CD8-positive, alpha-beta memory T cell (primary cell): ENCODE data around the gene OTOGL. TPM values are rescaled to one million over a fixed set of nuclear protein-coding genes. Genes with fewer than 3 reads are reported as not detected.
"Not testable (repeated sequence)": the region's sequence is repeated elsewhere in the genome, so short reads cannot be mapped to it uniquely, and the experiment has no call there.

ENCODE experiments used
- CTCF ChIA-PET: fragments of 350-600 bp; sonication (Branson Sonifier 250); formaldehyde crosslinking; loops from one replicate; lab custom pipeline; 2021; ENCODE audit warnings: antibody characterized with exemption; lab: Charles Lee
- POLR2A ChIA-PET: fragments of 350-600 bp; sonication (Branson Sonifier 250); formaldehyde crosslinking; loops from one replicate; lab custom pipeline; 2021; ENCODE audit warnings: antibody characterized with exemption; lab: Charles Lee
- DNase-seq, 5 donors: peaks; one replicate each; pipeline versions ENCODE4 v3.0.0 to v3.0.0-alpha.2; 2020 to 2022; ENCODE audit warnings: mixed read lengths in 1 of 5
- H3K27ac ChIP-seq: one replicate; pipeline ENCODE4 v1.7.0; 2013; ENCODE audit warnings: low read depth, mild to moderate bottlenecking, low read length, moderate library complexity
- H3K27me3 ChIP-seq: 2 replicates; pipeline ENCODE4 v1.7.0; 2013; ENCODE audit warnings: low read length, mild to moderate bottlenecking; ENCODE audit not compliant: insufficient read depth, poor library complexity, severe bottlenecking
- H3K36me3 ChIP-seq: 2 replicates; pipeline ENCODE4 v1.7.0; 2013; ENCODE audit warnings: mild to moderate bottlenecking, low read length, moderate library complexity; ENCODE audit not compliant: insufficient read depth
- H3K4me1 ChIP-seq: 2 replicates; pipeline ENCODE4 v1.7.0; 2013; ENCODE audit warnings: mild to moderate bottlenecking, low read length, moderate library complexity; ENCODE audit not compliant: insufficient read depth
- H3K4me3 ChIP-seq: 2 replicates; pipeline ENCODE4 v1.7.0; 2013; ENCODE audit warnings: mild to moderate bottlenecking, low read length
- H3K9me3 ChIP-seq: 2 replicates; pipeline ENCODE4 v1.7.0; 2013; ENCODE audit warnings: mild to moderate bottlenecking, low read length
- H3K27ac Mint-ChIP-seq, 8 donors: one replicate each; pipeline ENCODE4 v1.8.0; 2020 to 2021; ENCODE audit warnings: mixed read lengths in 8 of 8, mild to moderate bottlenecking in 6 of 8, inconsistent platforms in 3 of 8, moderate library complexity in 3 of 8
- H3K27me3 Mint-ChIP-seq, 2 donors: one replicate each; pipeline ENCODE4 v1.8.0; 2020 to 2021; ENCODE audit warnings: mixed read lengths in 2 of 2, mild to moderate bottlenecking in 1 of 2, moderate library complexity in 1 of 2
- H3K36me3 Mint-ChIP-seq, 3 donors: one replicate each; pipeline ENCODE4 v1.8.0; 2020 to 2021; ENCODE audit warnings: mixed read lengths in 3 of 3, inconsistent platforms in 1 of 3, mild to moderate bottlenecking in 1 of 3
- H3K4me1 Mint-ChIP-seq, 3 donors: one replicate each; pipeline ENCODE4 v1.8.0; 2020 to 2021; ENCODE audit warnings: mixed read lengths in 3 of 3, inconsistent platforms in 1 of 3, mild to moderate bottlenecking in 1 of 3
- H3K4me3 Mint-ChIP-seq, 7 donors: one replicate each; pipeline ENCODE4 v1.8.0; 2020 to 2021; ENCODE audit warnings: mixed read lengths in 7 of 7, mild to moderate bottlenecking in 6 of 7, moderate library complexity in 4 of 7, inconsistent platforms in 2 of 7
- H3K9me3 Mint-ChIP-seq, 5 donors: one replicate each; pipeline ENCODE4 v1.8.0; 2020 to 2022; ENCODE audit warnings: mixed read lengths in 5 of 5, mild to moderate bottlenecking in 3 of 5, moderate library complexity in 2 of 5, inconsistent platforms in 1 of 5
- polyA plus RNA-seq: library from polyadenylated mRNA; unstranded; fragments of 300-500 nt; fragmentation: Illumina TruSeq; gene quantifications from one replicate; pipeline ENCODE4 v1.2.3, GENCODE V29; 2021
- total RNA-seq, 2 experiments: library from RNA; stranded (reverse); gene quantifications; one replicate each; pipeline ENCODE4 v1.2.3, GENCODE V29; 2021

OTOGL gene
- total and polyA plus RNA-seq, 3 experiments from 2014 or later: not detected

GRCh38 chr12:80235944-80236343, 136.6 kb downstream of the OTOGL start:
- Histone ChIP-seq H3K36me3 (no peaks in the 10 kb centered on the region), H3K9me3 (no peaks in the 10 kb centered on the region), H3K27me3 (no peaks in the 10 kb centered on the region), H3K4me1 (no peaks in the 10 kb centered on the region), H3K4me3 (no peak overlapping the region), H3K27ac (no peak overlapping the region)
- Mint-ChIP-seq H3K36me3 (no peaks in the 10 kb centered on the region), H3K27ac (no peak overlapping the region), H3K4me1 (no peaks in the 10 kb centered on the region), H3K4me3 (no peak overlapping the region), H3K9me3 (peaks cover 0 to 3% (median 0%) of the 10 kb centered on the region in 5 donors), H3K27me3 (peaks cover 4 to 5% of the 10 kb centered on the region in 2 donors)
- CTCF ChIA-PET: interaction anchor here (0.8 kb wide), 1 partner anchor 49 kb away, joined by 3 read pairs; no protein-coding TSS in a partner anchor
- POLR2A ChIA-PET: no interaction called here
- no peak for DNase-seq

- no peak overlapping the region for H3K4me3 ChIP-seq
- POLR2A ChIA-PET: no interaction called here
- no peaks in the 10 kb centered on the region for H3K36me3 ChIP-seq
- H3K27me3 Mint-ChIP-seq: peaks cover 0 to 6% of the 10 kb centered on the region in 2 donors
- H3K27ac Mint-ChIP-seq: no peak overlapping the region
- no peak for DNase-seq
- H3K9me3 ChIP-seq: no peaks in the 10 kb centered on the region
- H3K27ac ChIP-seq: no peak overlapping the region
- CTCF ChIA-PET: no interaction called here
- H3K4me3 Mint-ChIP-seq: no peak overlapping the region
- H3K4me1 Mint-ChIP-seq: no peaks in the 10 kb centered on the region
- H3K36me3 Mint-ChIP-seq: no peaks in the 10 kb centered on the region
- H3K9me3 Mint-ChIP-seq: peaks cover 0 to 3% (median 0%) of the 10 kb centered on the region in 5 donors
- no peaks in the 10 kb centered on the region for H3K27me3 ChIP-seq
- no peaks in the 10 kb centered on the region for H3K4me1 ChIP-seq
Measured at GRCh38 chr12:80239867-80240266, 140.5 kb downstream of the OTOGL start.

GRCh38 chr12:80241576-80242273, 142.4 kb downstream of the OTOGL start:
- Mint-ChIP-seq H3K27ac (no peak overlapping the region), H3K36me3 (no peaks in the 10 kb centered on the region), H3K4me1 (no peaks in the 10 kb centered on the region), H3K4me3 (no peak overlapping the region), H3K9me3 (peaks cover 0 to 3% (median 0%) of the 10 kb centered on the region in 5 donors), H3K27me3 (peaks cover 0 to 6% of the 10 kb centered on the region in 2 donors)
- DNase-seq: no peak
- H3K9me3 ChIP-seq: no peaks in the 10 kb centered on the region
- no peaks in the 10 kb centered on the region for H3K36me3 ChIP-seq
- H3K4me1 ChIP-seq: no peaks in the 10 kb centered on the region
- CTCF ChIA-PET: interaction anchor here (1.1 kb wide), 1 partner anchor 9 kb away, joined by 3 read pairs; no protein-coding TSS in a partner anchor
- H3K4me3 ChIP-seq: no peak overlapping the region
- no peak overlapping the region for H3K27ac ChIP-seq
- no peaks in the 10 kb centered on the region for H3K27me3 ChIP-seq
- POLR2A ChIA-PET: no interaction called here

GRCh38 chr12:80242321-80242720, 143.0 kb downstream of the OTOGL start:
- no peaks in the 10 kb centered on the region for H3K9me3 ChIP-seq
- H3K36me3 ChIP-seq: no peaks in the 10 kb centered on the region
- no peaks in the 10 kb centered on the region for H3K4me1 Mint-ChIP-seq
- no peaks in the 10 kb centered on the region for H3K4me1 ChIP-seq
- no peak for DNase-seq
- ChIA-PET CTCF (no interaction called here), POLR2A (no interaction called here)
- peaks cover 0 to 6% of the 10 kb centered on the region in 2 donors for H3K27me3 Mint-ChIP-seq
- no peaks in the 10 kb centered on the region for H3K36me3 Mint-ChIP-seq
- H3K27ac ChIP-seq: no peak overlapping the region
- no peak overlapping the region for H3K27ac Mint-ChIP-seq
- H3K4me3 Mint-ChIP-seq: no peak overlapping the region
- H3K4me3 ChIP-seq: no peak overlapping the region
- peaks cover 0 to 3% (median 0%) of the 10 kb centered on the region in 5 donors for H3K9me3 Mint-ChIP-seq
- H3K27me3 ChIP-seq: no peaks in the 10 kb centered on the region

- H3K36me3 Mint-ChIP-seq, H3K9me3 Mint-ChIP-seq, H3K27ac ChIP-seq, H3K4me1 ChIP-seq, H3K4me3 ChIP-seq, H3K27ac Mint-ChIP-seq, H3K4me1 Mint-ChIP-seq, POLR2A ChIA-PET, H3K9me3 ChIP-seq, DNase-seq, H3K36me3 ChIP-seq, H3K4me3 Mint-ChIP-seq, CTCF ChIA-PET, H3K27me3 ChIP-seq, H3K27me3 Mint-ChIP-seq: not testable (repeated sequence)
Measured at GRCh38 chr12:80249581-80249980, 150.2 kb downstream of the OTOGL start.

- H3K36me3 ChIP-seq: no peaks in the 10 kb centered on the region
- no peak overlapping the region for H3K27ac Mint-ChIP-seq
Measured at GRCh38 chr12:80257920-80258319, 158.6 kb downstream of the OTOGL start.

GRCh38 chr12:80260269-80260668, 160.9 kb downstream of the OTOGL start:
- CTCF ChIA-PET: interaction anchor here (0.9 kb wide), 1 partner anchor 9 kb away, joined by 3 read pairs; no protein-coding TSS in a partner anchor

More at GRCh38 chr12:80257920-80258319, 158.6 kb downstream of the OTOGL start:
- Histone ChIP-seq H3K9me3 (no peaks in the 10 kb centered on the region), H3K27me3 (no peaks in the 10 kb centered on the region), H3K27ac (no peak overlapping the region), H3K4me3 (no peak overlapping the region), H3K4me1 (no peaks in the 10 kb centered on the region)
- DNase-seq: no peak
- H3K36me3 Mint-ChIP-seq: no peaks in the 10 kb centered on the region
- H3K4me1 Mint-ChIP-seq: no peaks in the 10 kb centered on the region
- CTCF ChIA-PET: interaction anchor here (0.9 kb wide), 1 partner anchor 12 kb away, joined by 4 read pairs; no protein-coding TSS in a partner anchor
- no peaks in the 10 kb centered on the region for H3K9me3 Mint-ChIP-seq
- POLR2A ChIA-PET: no interaction called here
- H3K27me3 Mint-ChIP-seq: peaks cover 5 to 9% of the 10 kb centered on the region in 2 donors
- no peak overlapping the region for H3K4me3 Mint-ChIP-seq

GRCh38 chr12:80261403-80261802, 162.1 kb downstream of the OTOGL start:
- ChIA-PET POLR2A (no interaction called here), CTCF (no interaction called here)
- no peak overlapping the region for H3K4me3 Mint-ChIP-seq
- DNase-seq: no peak
- Histone ChIP-seq H3K36me3 (no peaks in the 10 kb centered on the region), H3K4me3 (no peak overlapping the region), H3K4me1 (no peaks in the 10 kb centered on the region), H3K27ac (no peak overlapping the region), H3K27me3 (no peaks in the 10 kb centered on the region), H3K9me3 (no peaks in the 10 kb centered on the region)
- no peak overlapping the region for H3K27ac Mint-ChIP-seq
- peaks cover 8 to 9% of the 10 kb centered on the region in 2 donors for H3K27me3 Mint-ChIP-seq
- H3K9me3 Mint-ChIP-seq: no peaks in the 10 kb centered on the region
- no peaks in the 10 kb centered on the region for H3K4me1 Mint-ChIP-seq
- no peaks in the 10 kb centered on the region for H3K36me3 Mint-ChIP-seq

More at GRCh38 chr12:80260269-80260668, 160.9 kb downstream of the OTOGL start:
- Mint-ChIP-seq H3K27ac (no peak overlapping the region), H3K9me3 (no peaks in the 10 kb centered on the region), H3K27me3 (peaks cover 5 to 9% of the 10 kb centered on the region in 2 donors), H3K36me3 (no peaks in the 10 kb centered on the region), H3K4me3 (no peak overlapping the region), H3K4me1 (no peaks in the 10 kb centered on the region)
- Histone ChIP-seq H3K36me3 (no peaks in the 10 kb centered on the region), H3K27ac (no peak overlapping the region), H3K27me3 (no peaks in the 10 kb centered on the region), H3K4me3 (no peak overlapping the region), H3K4me1 (no peaks in the 10 kb centered on the region), H3K9me3 (no peaks in the 10 kb centered on the region)
- POLR2A ChIA-PET: no interaction called here
- no peak for DNase-seq
